ENCODE results near the gene REXO2.

DNA sequence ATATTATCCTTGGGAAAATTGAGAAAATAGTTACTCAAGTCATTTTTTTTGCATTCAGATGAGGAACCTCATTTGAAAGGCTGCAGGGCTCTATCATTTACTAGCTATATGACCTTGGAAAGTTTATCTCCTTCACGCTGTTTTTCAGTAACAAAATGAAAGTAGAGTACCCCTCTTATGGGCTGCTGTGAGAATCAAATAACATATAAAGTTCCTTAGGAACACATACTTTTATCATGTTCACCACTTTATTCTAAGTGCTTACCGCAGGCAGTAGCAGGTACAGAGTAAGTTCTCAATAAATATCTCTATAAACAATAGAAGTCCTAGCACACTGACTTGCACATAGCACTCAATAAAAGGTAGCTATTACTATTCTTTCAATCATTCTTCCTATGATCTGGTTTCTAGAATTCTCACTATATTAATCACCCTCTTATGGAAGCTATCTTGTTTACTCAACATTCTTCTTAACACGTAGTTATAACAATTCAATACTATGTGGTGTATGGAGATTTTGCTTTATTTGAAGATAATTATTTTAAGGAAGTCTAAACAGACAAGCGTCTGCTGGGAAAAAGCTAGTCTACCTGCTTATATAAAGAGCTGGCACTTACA is 40.9 kb upstream of the REXO2 start:
- TF ChIP-seq, protein P1, sequence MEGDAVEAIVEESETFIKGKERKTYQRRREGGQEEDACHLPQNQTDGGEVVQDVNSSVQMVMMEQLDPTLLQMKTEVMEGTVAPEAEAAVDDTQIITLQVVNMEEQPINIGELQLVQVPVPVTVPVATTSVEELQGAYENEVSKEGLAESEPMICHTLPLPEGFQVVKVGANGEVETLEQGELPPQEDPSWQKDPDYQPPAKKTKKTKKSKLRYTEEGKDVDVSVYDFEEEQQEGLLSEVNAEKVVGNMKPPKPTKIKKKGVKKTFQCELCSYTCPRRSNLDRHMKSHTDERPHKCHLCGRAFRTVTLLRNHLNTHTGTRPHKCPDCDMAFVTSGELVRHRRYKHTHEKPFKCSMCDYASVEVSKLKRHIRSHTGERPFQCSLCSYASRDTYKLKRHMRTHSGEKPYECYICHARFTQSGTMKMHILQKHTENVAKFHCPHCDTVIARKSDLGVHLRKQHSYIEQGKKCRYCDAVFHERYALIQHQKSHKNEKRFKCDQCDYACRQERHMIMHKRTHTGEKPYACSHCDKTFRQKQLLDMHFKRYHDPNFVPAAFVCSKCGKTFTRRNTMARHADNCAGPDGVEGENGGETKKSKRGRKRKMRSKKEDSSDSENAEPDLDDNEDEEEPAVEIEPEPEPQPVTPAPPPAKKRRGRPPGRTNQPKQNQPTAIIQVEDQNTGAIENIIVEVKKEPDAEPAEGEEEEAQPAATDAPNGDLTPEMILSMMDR (conservative IDR thresholded peaks at IDR 0.05; ENCODE audit: low read depth, low read length): no peak
- TF ChIP-seq EZH2 (IDR thresholded peaks at IDR 0.05; ENCODE audit: borderline replicate concordance, low read depth, low read length, poor library complexity, severe bottlenecking): no peak

All from A673 (cell line).